Psoas muscle (tissue), 8 donors: Measurements from ENCODE around the gene PXYLP1. TPM values are rescaled to one million over a fixed set of nuclear protein-coding genes. Genes with fewer than 3 reads are reported as not detected.
A peak's percentile ranks its signal among the peaks of the same experiment; 100 is the strongest.

Experiments used
- ATAC-seq, 4 donors: fragments of 200-7000 bp; cut with Tn5 transposase; one replicate each; pipeline ENCODE4 v1.9.1; 2020; ENCODE audit warnings: moderate library complexity in 3 of 4, mild to moderate bottlenecking in 2 of 4
- DNase-seq, 2 donors: peaks; one replicate each; pipeline ENCODE4 v3.0.0-alpha.2; 2020
- H3K27ac ChIP-seq: fragments of 200-600 bp; one replicate; pipeline ENCODE4 v1.8.0; 2022
- H3K27me3 ChIP-seq, 3 donors: fragments of 200-600 bp in 1 of 3; one replicate each; pipeline versions ENCODE4 v1.6.1 to v1.8.0; 2013 to 2022; ENCODE audit warnings: low read length in 2 of 3, mild to moderate bottlenecking in 2 of 3, moderate library complexity in 1 of 3; ENCODE audit not compliant: insufficient read depth in 3 of 3
- H3K36me3 ChIP-seq, 2 donors: fragments of 200-600 bp in 1 of 2; one replicate each; pipeline versions ENCODE4 v1.6.1 to v1.8.0; 2013 to 2022; ENCODE audit warnings: low read depth in 1 of 2, mild to moderate bottlenecking in 1 of 2, moderate library complexity in 1 of 2; ENCODE audit not compliant: insufficient read depth in 1 of 2
- H3K4me1 ChIP-seq: fragments of 200-600 bp; one replicate; pipeline ENCODE4 v1.8.0; 2022
- H3K4me3 ChIP-seq: fragments of 200-600 bp; one replicate; pipeline ENCODE4 v1.8.0; 2022; ENCODE audit warnings: mild to moderate bottlenecking
- H3K9me3 ChIP-seq: fragments of 200-600 bp; one replicate; pipeline ENCODE4 v1.8.0; 2022
- CTCF ChIP-seq: fragments of 200-600 bp; IDR thresholded peaks from one replicate; pipeline ENCODE4 v1.8.0; 2022; ENCODE audit warnings: antibody characterized with exemption
- WGBS, 3 donors: extraction: QIAGEN DNeasy Blood & Tissue Kit; methylation state at CpG; one replicate each; pipeline versions ENCODE4 v1.1.6 to v1.1.7; 2013; 5-methylcytosine and 5-hydroxymethylcytosine counted together
- intact Hi-C, 2 donors: fragments of 100-400 bp; cut with DNase I; formaldehyde crosslinking; loops; one replicate each; pipeline versions ENCODE4 v1.11.0 to v1.14.2; 2022
- polyA plus RNA-seq, 3 donors: library from polyadenylated mRNA; stranded (reverse); fragments of 200-250 nt; gene quantifications; one replicate each; pipeline ENCODE4 v1.2.3, GENCODE V29; 2013
- total RNA-seq, 4 donors: library from RNA; stranded (reverse); fragmentation: NEBNext Ultra II Directional in 2 of 4; extraction: Animal tissue kit (Norgen Biotek cat#: 25700) in 2 of 4; gene quantifications; one replicate each; pipeline versions ENCODE4 v1.2.1 to v1.2.4, GENCODE V29; 2021 to 2023
- donor health status: healthy with polysubstance abuse.
- donor health status: DM: no; HTN: no; CAD: no; lungs with moderate emphysema.
- donor health status: Bipolar disorder and iron deficiency.
- donor health status: healthy.
- donor health status: DM: yes; HTN: yes; CAD: no.
- donor health status: DM: no; HTN: no; CAD: no.
- donor health status: DM: no; HTN: no; CAD: no.
- donor health status: DM: yes; HTN: yes; CAD: no.

Gene PXYLP1
- total and polyA plus RNA-seq, 7 donors: 0.83 to 6.8 (median 1.8) TPM

- 48 to 62% (median 48%) methylated on average over 6 of the region's 6 CpGs for WGBS, 3 donors
- Histone ChIP-seq H3K27me3 (no peaks in the 10 kb centered on the region), H3K4me1 (peaks cover 4% of the 10 kb centered on the region), H3K27ac (no peak overlapping the region), H3K4me3 (no peak overlapping the region), H3K9me3 (no peaks in the 10 kb centered on the region), H3K36me3 (peaks cover 0 to 5% of the 10 kb centered on the region in 2 donors)
- intact Hi-C loops: loop anchor here in 1 of 2 donors (2.0 kb wide), 1 partner anchor 25 kb away; the partner anchor contains the start of gene PXYLP1
- ATAC-seq: peak; percentile 89 to 96 (median 92)
- DNase-seq: no peak
- TF ChIP-seq CTCF: peak; percentile 57
Observed at GRCh38 chr3:141255846-141256261, 24.2 kb downstream of the PXYLP1 start.

GRCh38 chr3:141256820-141257219 lies 25.2 kb downstream of the PXYLP1 start:
- TF ChIP-seq CTCF: no peak
- peaks cover 0 to 5% of the 10 kb centered on the region in 2 donors for H3K36me3 ChIP-seq
- no peaks in the 10 kb centered on the region for H3K27me3 ChIP-seq
- H3K4me1 ChIP-seq: peaks cover 4% of the 10 kb centered on the region
- no peaks in the 10 kb centered on the region for H3K9me3 ChIP-seq
- DNase-seq (no peak), ATAC-seq (no peak)
- WGBS, 3 donors: 92 to 93% (median 92%) methylated on average over 6 of the region's 6 CpGs
- H3K27ac ChIP-seq: no peak overlapping the region
- intact Hi-C loops: loop anchor here in 1 of 2 donors (2.0 kb wide), 1 partner anchor 26 kb away; the partner anchor contains the start of gene PXYLP1
- H3K4me3 ChIP-seq: no peak overlapping the region

- WGBS, 3 donors: 85 to 86% (median 86%) methylated on average over 8 of the region's 8 CpGs
- no peak overlapping the region for H3K4me3 ChIP-seq
- peaks cover 4% of the 10 kb centered on the region for H3K4me1 ChIP-seq
- TF ChIP-seq CTCF: no peak
- no peaks in the 10 kb centered on the region for H3K9me3 ChIP-seq
- DNase-seq (no peak), ATAC-seq (no peak)
- no peak overlapping the region for H3K27ac ChIP-seq
- no peaks in the 10 kb centered on the region for H3K27me3 ChIP-seq
- intact Hi-C loops: loop anchor here in 1 of 2 donors (2.0 kb wide), 1 partner anchor 27 kb away; the partner anchor contains the start of gene PXYLP1
- H3K36me3 ChIP-seq: peaks cover 0 to 5% of the 10 kb centered on the region in 2 donors
Observed at GRCh38 chr3:141257961-141258360, 26.3 kb downstream of the PXYLP1 start.

GRCh38 chr3:141258973-141259372 lies 27.3 kb downstream of the PXYLP1 start:
- intact Hi-C loops: no loop called here
- DNase-seq (no peak), ATAC-seq (no peak)
- Histone ChIP-seq H3K4me3 (no peak overlapping the region), H3K27me3 (no peaks in the 10 kb centered on the region), H3K27ac (no peak overlapping the region), H3K36me3 (peaks cover 0 to 5% of the 10 kb centered on the region in 2 donors), H3K4me1 (peaks cover 4% of the 10 kb centered on the region), H3K9me3 (no peaks in the 10 kb centered on the region)
- 80 to 98% (median 90%) methylated on average over 2 of the region's 2 CpGs for WGBS, 3 donors
- TF ChIP-seq CTCF: no peak
